22Rv1 (cell line): Measurements from ENCODE around the gene HSD17B1.
"Not testable (repeated sequence)": the region's sequence is repeated elsewhere in the genome, so short reads cannot be mapped to it uniquely, and the experiment has no call there.

Experiments
- H3K27ac ChIP-seq: fragments of 450-650 bp; 2 replicates; pipeline ENCODE4 v1.5.1; 2017
- ZFX ChIP-seq: fragments of 450-650 bp; IDR thresholded peaks from 2 replicates; pipeline ENCODE4 v1.6.1; 2017; ENCODE audit warnings: antibody characterized with exemption, borderline replicate concordance
- TF ChIP-seq, protein P1 (sequence below): fragments of 450-650 bp; IDR thresholded peaks from 2 replicates; pipeline ENCODE4 v1.5.1; 2017; ENCODE audit warnings: mild to moderate bottlenecking

HSD17B1 gene

DNA sequence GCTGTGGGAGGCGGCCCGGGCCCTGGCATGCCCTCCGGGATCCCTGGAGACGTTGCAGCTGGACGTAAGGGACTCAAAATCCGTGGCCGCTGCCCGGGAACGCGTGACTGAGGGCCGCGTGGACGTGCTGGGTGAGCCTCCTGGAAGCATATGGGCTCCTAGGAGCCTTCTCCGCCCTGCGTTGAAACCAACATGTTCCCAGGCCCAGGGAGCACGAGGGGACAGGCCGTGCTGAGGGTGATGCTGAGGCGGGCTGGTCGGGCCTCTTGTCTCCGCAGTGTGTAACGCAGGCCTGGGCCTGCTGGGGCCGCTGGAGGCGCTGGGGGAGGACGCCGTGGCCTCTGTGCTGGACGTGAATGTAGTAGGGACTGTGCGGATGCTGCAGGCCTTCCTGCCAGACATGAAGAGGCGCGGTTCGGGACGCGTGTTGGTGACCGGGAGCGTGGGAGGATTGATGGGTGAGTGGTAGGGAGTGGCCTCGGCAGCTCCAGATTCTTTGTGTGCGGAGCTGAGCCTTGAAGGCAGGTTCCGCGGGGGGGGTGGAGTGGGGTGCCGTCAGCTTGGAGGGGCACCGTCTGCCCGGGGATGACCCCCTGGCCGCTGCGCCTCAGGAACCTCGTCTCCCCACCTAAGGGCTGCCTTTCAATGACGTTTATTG lies 567 bp downstream of the HSD17B1 start:
- peak overlapping the region; percentile 84 for H3K27ac ChIP-seq
- TF ChIP-seq, protein P1, sequence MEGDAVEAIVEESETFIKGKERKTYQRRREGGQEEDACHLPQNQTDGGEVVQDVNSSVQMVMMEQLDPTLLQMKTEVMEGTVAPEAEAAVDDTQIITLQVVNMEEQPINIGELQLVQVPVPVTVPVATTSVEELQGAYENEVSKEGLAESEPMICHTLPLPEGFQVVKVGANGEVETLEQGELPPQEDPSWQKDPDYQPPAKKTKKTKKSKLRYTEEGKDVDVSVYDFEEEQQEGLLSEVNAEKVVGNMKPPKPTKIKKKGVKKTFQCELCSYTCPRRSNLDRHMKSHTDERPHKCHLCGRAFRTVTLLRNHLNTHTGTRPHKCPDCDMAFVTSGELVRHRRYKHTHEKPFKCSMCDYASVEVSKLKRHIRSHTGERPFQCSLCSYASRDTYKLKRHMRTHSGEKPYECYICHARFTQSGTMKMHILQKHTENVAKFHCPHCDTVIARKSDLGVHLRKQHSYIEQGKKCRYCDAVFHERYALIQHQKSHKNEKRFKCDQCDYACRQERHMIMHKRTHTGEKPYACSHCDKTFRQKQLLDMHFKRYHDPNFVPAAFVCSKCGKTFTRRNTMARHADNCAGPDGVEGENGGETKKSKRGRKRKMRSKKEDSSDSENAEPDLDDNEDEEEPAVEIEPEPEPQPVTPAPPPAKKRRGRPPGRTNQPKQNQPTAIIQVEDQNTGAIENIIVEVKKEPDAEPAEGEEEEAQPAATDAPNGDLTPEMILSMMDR: no peak
- no peak for TF ChIP-seq ZFX

DNA sequence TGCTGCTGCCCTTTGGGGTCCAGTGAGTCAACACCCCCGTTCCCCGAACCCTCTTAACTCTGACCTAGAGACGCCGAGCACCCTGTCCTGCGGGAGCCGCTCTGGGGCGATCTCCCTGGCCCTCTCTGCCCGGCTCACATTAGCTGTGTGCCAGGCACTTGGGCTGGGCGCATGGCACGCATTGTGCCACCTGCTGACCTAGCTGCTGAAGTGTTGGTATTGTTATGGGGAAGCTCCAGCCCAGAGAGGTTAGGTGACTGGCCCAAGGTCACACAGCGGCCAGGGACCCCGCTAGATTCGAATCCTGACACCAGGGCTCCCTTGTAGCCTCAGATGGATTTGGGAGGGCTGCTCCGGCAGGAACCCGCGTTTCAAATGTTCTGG lies 1.1 kb downstream of the HSD17B1 start:
- H3K27ac ChIP-seq: peak overlapping the region; percentile 84

DNA sequence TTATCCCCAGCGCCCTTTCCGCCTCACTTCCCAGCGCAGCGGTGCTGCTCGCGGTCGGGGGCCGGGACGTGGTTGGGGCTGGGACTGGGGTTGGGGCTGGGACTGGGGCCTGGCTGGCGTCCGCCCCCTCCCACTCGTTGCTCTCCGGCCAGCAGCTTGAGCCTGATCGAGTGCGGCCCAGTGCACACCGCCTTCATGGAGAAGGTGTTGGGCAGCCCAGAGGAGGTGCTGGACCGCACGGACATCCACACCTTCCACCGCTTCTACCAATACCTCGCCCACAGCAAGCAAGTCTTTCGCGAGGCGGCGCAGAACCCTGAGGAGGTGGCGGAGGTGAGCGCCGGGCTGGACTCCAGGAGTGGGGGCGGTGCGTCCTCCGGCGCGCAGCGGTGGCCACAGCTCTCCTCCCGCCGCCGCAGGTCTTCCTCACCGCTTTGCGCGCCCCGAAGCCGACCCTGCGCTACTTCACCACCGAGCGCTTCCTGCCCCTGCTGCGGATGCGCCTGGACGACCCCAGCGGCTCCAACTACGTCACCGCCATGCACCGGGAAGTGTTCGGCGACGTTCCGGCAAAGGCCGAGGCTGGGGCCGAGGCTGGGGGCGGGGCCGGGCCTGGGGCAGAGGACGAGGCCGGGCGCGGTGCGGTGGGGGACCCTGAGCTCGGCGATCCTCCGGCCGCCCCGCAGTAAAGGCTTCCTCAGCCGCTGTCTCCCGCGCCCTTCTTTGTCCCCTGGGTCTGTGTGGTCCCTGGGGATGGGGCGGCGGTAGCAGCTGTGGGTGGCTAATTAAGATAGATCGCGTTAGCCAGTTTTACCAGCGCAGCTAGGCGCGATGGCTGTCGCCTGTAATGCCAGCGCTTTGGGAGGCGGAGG lies 1.8 kb downstream of the HSD17B1 start:
- H3K27ac ChIP-seq: peak overlapping the region; percentile 84
- no peak for TF ChIP-seq ZFX
- TF ChIP-seq, protein P1: no peak; the same call in 1 of the 2 replicates

More for the DNA sequence above, 1.1 kb downstream of the HSD17B1 start:
- TF ChIP-seq, protein P1: peak; percentile 29; the same call in 1 of the 2 replicates
- TF ChIP-seq ZFX: no peak

DNA sequence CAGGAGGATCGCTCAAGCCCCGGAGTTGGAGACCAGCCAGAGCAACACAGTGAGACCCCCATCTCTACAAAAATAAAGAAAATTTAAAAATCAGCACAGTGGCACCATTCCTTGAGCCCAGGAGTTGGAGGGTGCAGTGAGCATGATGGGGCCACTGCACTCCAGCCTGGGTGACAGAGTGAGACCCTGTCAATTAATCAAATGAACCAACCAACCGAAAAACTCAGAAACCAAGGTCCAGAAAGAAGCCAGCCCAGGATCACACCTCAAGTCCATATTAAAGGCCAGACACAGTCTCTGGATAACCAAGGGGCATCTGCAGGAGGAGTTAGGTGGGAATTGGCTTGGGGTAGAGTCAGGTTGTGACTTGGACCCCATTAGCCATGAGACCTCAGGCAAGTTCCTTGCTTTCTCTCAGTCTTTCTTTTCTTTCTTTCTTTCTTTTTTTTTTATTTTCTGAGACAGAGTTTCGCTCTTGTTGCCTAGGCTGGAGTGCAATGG lies 2.4 kb downstream of the HSD17B1 start:
- peak overlapping the region; percentile 84 for H3K27ac ChIP-seq
- TF ChIP-seq, protein P1: no peak
- no peak for TF ChIP-seq ZFX

DNA sequence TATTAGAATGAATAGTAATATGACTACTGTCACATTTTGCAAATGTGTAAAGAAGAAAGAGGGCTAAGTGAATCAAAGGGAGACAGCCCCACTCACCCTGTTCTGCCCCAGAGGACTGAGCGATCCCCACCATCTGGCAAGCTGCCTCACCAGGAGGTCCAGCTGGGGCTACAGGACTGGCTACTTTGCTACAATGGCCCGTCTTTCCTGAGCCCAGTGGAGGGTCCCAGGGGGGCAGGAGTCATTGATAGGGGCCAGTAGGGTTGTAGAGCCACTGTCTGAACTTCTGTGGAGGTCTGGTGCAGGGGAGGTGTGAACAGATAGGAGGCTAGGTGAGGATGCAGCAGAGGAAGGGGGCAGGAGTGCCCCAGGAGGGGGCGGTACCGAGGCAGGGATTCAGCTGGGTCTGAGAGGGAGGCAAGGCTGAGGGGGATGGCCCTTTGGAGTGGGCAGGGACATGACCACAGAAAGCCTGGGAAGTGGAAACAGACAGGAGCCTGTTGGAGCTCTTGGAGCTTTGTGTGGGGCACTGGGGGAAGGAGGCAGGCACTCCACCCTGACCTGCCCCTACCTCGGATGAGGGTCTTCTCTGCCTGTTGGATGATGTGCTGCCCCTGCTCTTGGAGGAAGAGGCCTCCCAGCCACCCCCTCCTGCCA lies 3.4 kb downstream of the HSD17B1 start:
- not testable (repeated sequence) for H3K27ac ChIP-seq

DNA sequence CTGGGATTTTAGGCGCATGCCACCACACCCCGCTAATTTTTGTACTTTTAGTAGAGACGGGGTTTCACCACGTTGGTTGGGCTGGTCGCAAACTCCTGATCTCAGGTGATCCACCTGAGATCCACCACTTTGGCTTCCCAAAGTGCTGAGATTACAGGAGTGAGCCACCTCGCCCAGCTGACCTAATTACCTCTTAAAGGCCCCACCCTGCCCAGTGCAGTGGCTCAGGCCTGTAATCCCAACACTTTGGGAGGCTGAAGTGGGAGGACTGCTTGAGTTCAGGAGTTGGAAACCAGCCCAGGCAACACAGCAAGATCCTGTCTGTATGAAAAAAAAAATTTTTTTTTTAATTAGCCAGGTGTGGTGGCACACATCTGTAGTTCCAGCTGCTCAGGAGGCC lies 6.4 kb downstream of the HSD17B1 start:
- TF ChIP-seq, protein P1: no peak
- no peak for TF ChIP-seq ZFX
- 0 out of 2 replicates have a peak overlapping the region, but pooled peaks have one; percentile 8 for H3K27ac ChIP-seq

DNA sequence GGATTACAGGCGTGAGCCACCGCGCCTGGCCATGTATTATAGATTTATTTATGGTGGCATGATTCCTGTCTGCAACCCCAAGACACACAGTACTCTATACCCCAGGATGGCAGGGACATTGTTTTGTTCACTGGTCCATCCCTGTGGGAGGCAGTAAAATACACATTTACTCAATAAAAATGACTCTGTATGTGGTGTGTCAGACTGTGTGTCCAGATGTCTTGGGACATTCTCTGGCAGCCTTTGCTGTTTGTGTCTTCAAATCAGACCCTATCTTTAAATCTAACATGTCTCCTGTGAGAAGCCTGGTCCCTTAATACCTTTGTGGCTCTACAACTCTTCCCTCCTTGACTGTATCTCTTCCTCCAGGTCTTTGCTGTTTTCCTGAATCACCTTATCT lies 7.5 kb downstream of the HSD17B1 start:
- H3K27ac ChIP-seq: no peak overlapping the region
- no peak for TF ChIP-seq ZFX
- TF ChIP-seq, protein P1: no peak
